ENCODE results near the gene SLC28A1.

GRCh38 chr15:84840255-84840654 lies 44.2 kb upstream of the SLC28A1 start:
- TF ChIP-seq, protein P1, sequence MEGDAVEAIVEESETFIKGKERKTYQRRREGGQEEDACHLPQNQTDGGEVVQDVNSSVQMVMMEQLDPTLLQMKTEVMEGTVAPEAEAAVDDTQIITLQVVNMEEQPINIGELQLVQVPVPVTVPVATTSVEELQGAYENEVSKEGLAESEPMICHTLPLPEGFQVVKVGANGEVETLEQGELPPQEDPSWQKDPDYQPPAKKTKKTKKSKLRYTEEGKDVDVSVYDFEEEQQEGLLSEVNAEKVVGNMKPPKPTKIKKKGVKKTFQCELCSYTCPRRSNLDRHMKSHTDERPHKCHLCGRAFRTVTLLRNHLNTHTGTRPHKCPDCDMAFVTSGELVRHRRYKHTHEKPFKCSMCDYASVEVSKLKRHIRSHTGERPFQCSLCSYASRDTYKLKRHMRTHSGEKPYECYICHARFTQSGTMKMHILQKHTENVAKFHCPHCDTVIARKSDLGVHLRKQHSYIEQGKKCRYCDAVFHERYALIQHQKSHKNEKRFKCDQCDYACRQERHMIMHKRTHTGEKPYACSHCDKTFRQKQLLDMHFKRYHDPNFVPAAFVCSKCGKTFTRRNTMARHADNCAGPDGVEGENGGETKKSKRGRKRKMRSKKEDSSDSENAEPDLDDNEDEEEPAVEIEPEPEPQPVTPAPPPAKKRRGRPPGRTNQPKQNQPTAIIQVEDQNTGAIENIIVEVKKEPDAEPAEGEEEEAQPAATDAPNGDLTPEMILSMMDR (IDR thresholded peaks at IDR 0.05; ENCODE audit: borderline replicate concordance, extremely low read depth, low read length, poor library complexity, severe bottlenecking) = no peak
- TF ChIP-seq EZH2 (IDR thresholded peaks at IDR 0.05; ENCODE audit: borderline replicate concordance, low read depth, low read length, severe bottlenecking) = no peak

Data from DND-41 (cell line).